Gastrocnemius medialis (tissue), 4 donors: Measurements from ENCODE around the gene LIPI.

Source experiments
- CTCF ChIP-seq, 5 experiments: fragments of 450-650 bp in 3 of 5; fragments of 200-600 bp in 2 of 5; sonication (generic) in 2 of 5; IDR thresholded peaks in 4 of 5; conservative IDR thresholded peaks in 1 of 5; 1 replicate in 4 of 5; 2 replicates in 1 of 5; pipeline ENCODE4 v1.5.1; 2016 to 2019; ENCODE audit warnings: antibody characterized with exemption in 5 of 5, mild to moderate bottlenecking in 3 of 5, moderate library complexity in 3 of 5
- POLR2A ChIP-seq, 2 donors: fragments of 450-650 bp; IDR thresholded peaks; one replicate each; pipeline ENCODE4 v1.6.1; 2017; ENCODE audit warnings: antibody characterized with exemption in 2 of 2, mild to moderate bottlenecking in 2 of 2, moderate library complexity in 2 of 2

GRCh38 chr21:14236180-14236579 lies 25.4 kb upstream of the LIPI start:
- TF ChIP-seq CTCF (IDR thresholded peaks at IDR 0.05 in 4 of 5, conservative IDR thresholded peaks at IDR 0.05 in 1 of 5), result no peak
- TF ChIP-seq POLR2A (IDR thresholded peaks at IDR 0.05), result no peak
